ENCODE results near the gene HMGN3. TPM values are rescaled to one million over a fixed set of nuclear protein-coding genes. Genes with fewer than 3 reads are reported as not detected.

The HMGN3 gene
- total and polyA plus RNA-seq, 2 donors (not counting 3 experiments of a cell fraction or from before 2014, with no cell fraction given): 40.1 to 75.1 TPM

DNA sequence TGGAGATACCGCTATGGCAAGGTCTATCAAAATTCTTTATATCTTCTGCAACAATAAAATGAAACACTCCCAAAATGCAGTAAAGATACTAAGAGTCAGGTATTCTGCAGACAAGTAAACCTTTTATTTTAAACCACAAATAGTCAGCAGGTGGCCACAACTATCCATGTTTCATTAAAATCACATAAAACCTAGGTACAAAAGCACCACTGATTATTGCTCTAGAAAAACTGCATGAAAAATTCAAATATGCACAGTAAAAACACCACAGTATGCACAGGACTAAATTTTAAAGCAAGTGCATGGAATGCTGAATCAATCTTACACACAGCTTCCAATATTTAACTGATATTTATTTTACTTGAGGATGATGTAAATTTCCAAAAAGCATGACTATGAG, 33.3 kb downstream of the HMGN3 start:
- Histone ChIP-seq H3K9me1 (replicated peaks; ENCODE audit: control insufficient read depth, extremely low read depth, insufficient read depth, low read length) (no peaks in the 10 kb centered on the region), H3K9me3 (replicated peaks; ENCODE audit: control insufficient read depth, insufficient read depth, low read length) (no peaks in the 10 kb centered on the region), H3K36me3 (ENCODE audit: control insufficient read depth in 2 of 2, extremely low read depth in 1 of 2, insufficient read depth in 2 of 2, low read length in 2 of 2) (no peaks in the 10 kb centered on the region), H3K4me2 (ENCODE audit: insufficient read depth, low read length) (no peak overlapping the region), H3K27me3 (ENCODE audit: control insufficient read depth in 2 of 2, insufficient read depth in 2 of 2, low read length in 2 of 2) (no peaks in the 10 kb centered on the region), H3K79me2 (ENCODE audit: control insufficient read depth, insufficient read depth, low read length) (no peaks in the 10 kb centered on the region), H4K20me1 (replicated peaks; ENCODE audit: control insufficient read depth, extremely low read depth, insufficient read depth, low read length) (no peaks in the 10 kb centered on the region), H3K27ac (ENCODE audit: insufficient read depth, low read depth, low read length) (no peak overlapping the region), H3K4me3 (replicated peaks in 1 of 3; ENCODE audit: insufficient read depth in 1 of 3, low read depth in 1 of 3, low read length in 3 of 3) (no peak overlapping the region), H2AFZ (ENCODE audit: low read depth, low read length) (no peak overlapping the region), H3K9ac (replicated peaks; ENCODE audit: extremely low read depth, insufficient read depth, low read length) (no peak overlapping the region), H3K4me1 (ENCODE audit: control insufficient read depth, extremely low read depth, insufficient read depth, low read length) (no peaks in the 10 kb centered on the region)
- no peak for DNase-seq (ENCODE audit: low read depth, low spot score)
- intact Hi-C loops (cut with micrococcal nuclease) (no loop called here), dilution Hi-C loops (cut with MboI; ENCODE audit: extremely low pct_ligation_motif_present, low sequenced_read_pairs) (no loop called here)
- POLR2A ChIA-PET: no interaction called here
- CTCF ChIA-PET: interaction anchor here (1.0 to 1.5 kb wide), 3 partner anchors 12 to 266 kb away, joined by 4 to 5 read pairs (median 4); no protein-coding TSS in a partner anchor
- no peak for TF ChIP-seq CTCF (IDR thresholded peaks at IDR 0.05; ENCODE audit: extremely low read depth in 1 of 2, insufficient read depth in 1 of 2, low read depth in 1 of 2, low read length in 2 of 2)
- no TSS peak for BruUV-seq (replicated peaks)
- no peak for FAIRE-seq

- Histone ChIP-seq H2AFZ (ENCODE audit: low read depth, low read length) (no peak overlapping the region), H3K9ac (replicated peaks; ENCODE audit: extremely low read depth, insufficient read depth, low read length) (no peak overlapping the region), H3K27me3 (ENCODE audit: control insufficient read depth in 2 of 2, insufficient read depth in 2 of 2, low read length in 2 of 2) (no peaks in the 10 kb centered on the region), H3K36me3 (ENCODE audit: control insufficient read depth in 2 of 2, extremely low read depth in 1 of 2, insufficient read depth in 2 of 2, low read length in 2 of 2) (no peaks in the 10 kb centered on the region), H3K27ac (ENCODE audit: insufficient read depth, low read depth, low read length) (no peak overlapping the region), H3K4me3 (replicated peaks in 1 of 3; ENCODE audit: insufficient read depth in 1 of 3, low read depth in 1 of 3, low read length in 3 of 3) (no peak overlapping the region), H3K9me3 (replicated peaks; ENCODE audit: control insufficient read depth, insufficient read depth, low read length) (no peaks in the 10 kb centered on the region), H3K4me2 (ENCODE audit: insufficient read depth, low read length) (no peak overlapping the region), H4K20me1 (replicated peaks; ENCODE audit: control insufficient read depth, extremely low read depth, insufficient read depth, low read length) (no peaks in the 10 kb centered on the region), H3K9me1 (replicated peaks; ENCODE audit: control insufficient read depth, extremely low read depth, insufficient read depth, low read length) (no peaks in the 10 kb centered on the region), H3K4me1 (ENCODE audit: control insufficient read depth, extremely low read depth, insufficient read depth, low read length) (no peaks in the 10 kb centered on the region), H3K79me2 (ENCODE audit: control insufficient read depth, insufficient read depth, low read length) (no peaks in the 10 kb centered on the region)
- dilution Hi-C loops (cut with MboI; ENCODE audit: extremely low pct_ligation_motif_present, low sequenced_read_pairs): no loop called here
- intact Hi-C loops (cut with micrococcal nuclease): no loop called here
- FAIRE-seq: no peak
- ChIA-PET POLR2A (no interaction called here), CTCF (no interaction called here)
- no peak for TF ChIP-seq FOS (IDR thresholded peaks at IDR 0.05; ENCODE audit: borderline replicate concordance, insufficient read depth, low read length)
- no peak for TF ChIP-seq CTCF (IDR thresholded peaks at IDR 0.05; ENCODE audit: extremely low read depth in 1 of 2, insufficient read depth in 1 of 2, low read depth in 1 of 2, low read length in 2 of 2)
- no peak for TF ChIP-seq GATA2 (IDR thresholded peaks at IDR 0.05; ENCODE audit: insufficient read depth, insufficient read length, low read depth, low read length)
- TF ChIP-seq JUN (IDR thresholded peaks at IDR 0.05; ENCODE audit: borderline replicate concordance, insufficient read depth, insufficient read length, low read depth): no peak
- TF ChIP-seq POLR2A (IDR thresholded peaks at IDR 0.05; ENCODE audit: low read depth, low read length): no peak
- no peak for TF ChIP-seq EZH2 (IDR thresholded peaks at IDR 0.05; ENCODE audit: borderline replicate concordance, low read depth, low read length, severe bottlenecking)
- no peak for TF ChIP-seq POLR2AphosphoS5 (IDR thresholded peaks at IDR 0.05; ENCODE audit: insufficient read depth, low read depth, low read length)
- TF ChIP-seq, protein P1, sequence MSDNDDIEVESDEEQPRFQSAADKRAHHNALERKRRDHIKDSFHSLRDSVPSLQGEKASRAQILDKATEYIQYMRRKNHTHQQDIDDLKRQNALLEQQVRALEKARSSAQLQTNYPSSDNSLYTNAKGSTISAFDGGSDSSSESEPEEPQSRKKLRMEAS (IDR thresholded peaks at IDR 0.05; ENCODE audit: insufficient read depth, insufficient read length): no peak
- no peak for TF ChIP-seq MYC (IDR thresholded peaks at IDR 0.05; ENCODE audit: low read depth, low read length)
- DNase-seq (ENCODE audit: low read depth, low spot score): no peak
- BruUV-seq (replicated peaks): no TSS peak
Observed at GRCh38 chr6:79196912-79197311, 37.6 kb downstream of the HMGN3 start.
